Ascending aorta (tissue), 2 donors: ENCODE data around the gene RASSF3. TPM values are rescaled to one million over a fixed set of nuclear protein-coding genes. Genes with fewer than 3 reads are reported as not detected.

Source experiments
- DNase-seq, 2 donors: peaks; one replicate each; pipeline ENCODE4 v3.0.0-alpha.2; 2019; ENCODE audit warnings: low spot score in 2 of 2
- H3K27ac ChIP-seq, 2 donors: fragments of 200-600 bp; sonication (generic); one replicate each; pipeline ENCODE4 v1.5.1; 2016 to 2017; ENCODE audit warnings: mild to moderate bottlenecking in 1 of 2
- H3K27me3 ChIP-seq: fragments of 200-600 bp; sonication (generic); one replicate; pipeline ENCODE4 v1.5.1; 2017
- H3K36me3 ChIP-seq, 2 donors: fragments of 200-600 bp; sonication (generic); one replicate each; pipeline ENCODE4 v1.5.1; 2016
- H3K4me1 ChIP-seq, 2 donors: fragments of 200-600 bp; sonication (generic); one replicate each; pipeline ENCODE4 v1.5.1; 2016 to 2017; ENCODE audit warnings: mild to moderate bottlenecking in 1 of 2
- H3K4me3 ChIP-seq, 2 donors: fragments of 200-600 bp; sonication (generic); one replicate each; pipeline ENCODE4 v1.5.1; 2016 to 2017; ENCODE audit warnings: mild to moderate bottlenecking in 1 of 2
- H3K9me3 ChIP-seq, 2 donors: fragments of 200-600 bp; sonication (generic); one replicate each; pipeline ENCODE4 v1.5.1; 2016
- intact Hi-C: fragments of 100-400 bp; cut with DNase I; formaldehyde crosslinking; loops from one replicate; pipeline ENCODE4 v1.15.1; 2023
- total RNA-seq: library from RNA; depleted of rRNA; stranded (reverse); fragments of >200 nt; gene quantifications from one replicate; pipeline ENCODE4 v1.1.0, GENCODE V29; 2016
- TF ChIP-seq, protein P1 (sequence below), 3 experiments: fragments of 200-600 bp in 2 of 3; fragments of 450-650 bp in 1 of 3; sonication (generic) in 2 of 3; IDR thresholded peaks; one replicate each; pipeline ENCODE4 v1.5.1; 2016 to 2019; ENCODE audit warnings: antibody characterized with exemption in 3 of 3, mild to moderate bottlenecking in 1 of 3, moderate library complexity in 1 of 3

RASSF3 gene
- total RNA-seq, 1 donor from 2014 or later: 79.6 TPM

DNA sequence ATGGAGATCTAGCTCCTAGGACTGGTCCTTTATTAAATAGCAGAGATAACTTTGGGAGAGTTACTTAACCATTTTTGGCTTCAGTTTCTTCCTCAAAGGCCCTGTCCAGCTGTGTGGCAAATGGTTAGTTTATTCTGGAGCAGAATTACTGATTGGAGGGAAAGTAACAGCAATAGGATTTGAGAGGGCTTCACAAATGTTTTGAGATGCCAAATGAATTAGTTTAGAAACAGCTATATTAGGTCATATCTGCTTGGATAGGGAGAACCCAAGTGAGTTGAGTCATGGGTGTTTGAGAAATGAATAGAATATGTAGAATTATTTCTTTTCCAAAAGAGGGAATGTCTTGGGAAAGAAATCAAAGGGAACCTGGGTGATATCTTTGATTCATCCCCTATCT lies 17.5 kb downstream of the RASSF3 start:
- Histone ChIP-seq H3K9me3 (no peaks in the 10 kb centered on the region), H3K27me3 (no peaks in the 10 kb centered on the region), H3K27ac (peak overlapping the region; percentile 89 to 93), H3K4me1 (peaks cover 18 to 78% of the 10 kb centered on the region in 2 donors), H3K36me3 (peaks cover 0 to 3% of the 10 kb centered on the region in 2 donors), H3K4me3 (no peak overlapping the region)
- TF ChIP-seq, protein P1, sequence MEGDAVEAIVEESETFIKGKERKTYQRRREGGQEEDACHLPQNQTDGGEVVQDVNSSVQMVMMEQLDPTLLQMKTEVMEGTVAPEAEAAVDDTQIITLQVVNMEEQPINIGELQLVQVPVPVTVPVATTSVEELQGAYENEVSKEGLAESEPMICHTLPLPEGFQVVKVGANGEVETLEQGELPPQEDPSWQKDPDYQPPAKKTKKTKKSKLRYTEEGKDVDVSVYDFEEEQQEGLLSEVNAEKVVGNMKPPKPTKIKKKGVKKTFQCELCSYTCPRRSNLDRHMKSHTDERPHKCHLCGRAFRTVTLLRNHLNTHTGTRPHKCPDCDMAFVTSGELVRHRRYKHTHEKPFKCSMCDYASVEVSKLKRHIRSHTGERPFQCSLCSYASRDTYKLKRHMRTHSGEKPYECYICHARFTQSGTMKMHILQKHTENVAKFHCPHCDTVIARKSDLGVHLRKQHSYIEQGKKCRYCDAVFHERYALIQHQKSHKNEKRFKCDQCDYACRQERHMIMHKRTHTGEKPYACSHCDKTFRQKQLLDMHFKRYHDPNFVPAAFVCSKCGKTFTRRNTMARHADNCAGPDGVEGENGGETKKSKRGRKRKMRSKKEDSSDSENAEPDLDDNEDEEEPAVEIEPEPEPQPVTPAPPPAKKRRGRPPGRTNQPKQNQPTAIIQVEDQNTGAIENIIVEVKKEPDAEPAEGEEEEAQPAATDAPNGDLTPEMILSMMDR (IDR thresholded peaks at IDR 0.05): no peak
- intact Hi-C loops: no loop called here
- no peak for DNase-seq

DNA sequence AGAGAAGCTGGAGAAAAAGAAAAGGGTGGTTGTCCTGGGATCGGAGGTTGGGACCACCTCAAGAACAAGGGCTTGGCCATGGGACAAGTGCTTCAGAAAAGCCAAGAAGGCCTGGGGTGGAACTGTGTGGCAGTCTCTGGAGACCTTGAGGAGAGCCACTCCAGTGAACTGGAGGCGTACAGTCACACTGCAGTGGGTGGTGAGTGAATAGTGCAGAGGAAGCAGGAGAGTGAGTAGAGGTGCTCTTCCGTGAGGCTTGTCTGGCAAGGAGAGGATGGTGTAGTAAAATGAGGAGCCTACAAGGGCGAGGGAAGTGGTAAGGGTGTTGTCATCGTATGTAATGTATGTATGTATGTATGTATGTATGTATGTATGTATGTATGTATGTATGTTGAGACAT lies 20.9 kb downstream of the RASSF3 start:
- H3K27ac ChIP-seq: peak overlapping the region; percentile 64 to 93
- DNase-seq: no peak
- TF ChIP-seq, protein P1 (IDR thresholded peaks at IDR 0.05): no peak
- no peaks in the 10 kb centered on the region for H3K9me3 ChIP-seq
- intact Hi-C loops: no loop called here
- H3K4me3 ChIP-seq: no peak overlapping the region
- H3K4me1 ChIP-seq: peaks cover 21 to 53% of the 10 kb centered on the region in 2 donors
- H3K36me3 ChIP-seq: peaks cover 0 to 3% of the 10 kb centered on the region in 2 donors
- no peaks in the 10 kb centered on the region for H3K27me3 ChIP-seq

DNA sequence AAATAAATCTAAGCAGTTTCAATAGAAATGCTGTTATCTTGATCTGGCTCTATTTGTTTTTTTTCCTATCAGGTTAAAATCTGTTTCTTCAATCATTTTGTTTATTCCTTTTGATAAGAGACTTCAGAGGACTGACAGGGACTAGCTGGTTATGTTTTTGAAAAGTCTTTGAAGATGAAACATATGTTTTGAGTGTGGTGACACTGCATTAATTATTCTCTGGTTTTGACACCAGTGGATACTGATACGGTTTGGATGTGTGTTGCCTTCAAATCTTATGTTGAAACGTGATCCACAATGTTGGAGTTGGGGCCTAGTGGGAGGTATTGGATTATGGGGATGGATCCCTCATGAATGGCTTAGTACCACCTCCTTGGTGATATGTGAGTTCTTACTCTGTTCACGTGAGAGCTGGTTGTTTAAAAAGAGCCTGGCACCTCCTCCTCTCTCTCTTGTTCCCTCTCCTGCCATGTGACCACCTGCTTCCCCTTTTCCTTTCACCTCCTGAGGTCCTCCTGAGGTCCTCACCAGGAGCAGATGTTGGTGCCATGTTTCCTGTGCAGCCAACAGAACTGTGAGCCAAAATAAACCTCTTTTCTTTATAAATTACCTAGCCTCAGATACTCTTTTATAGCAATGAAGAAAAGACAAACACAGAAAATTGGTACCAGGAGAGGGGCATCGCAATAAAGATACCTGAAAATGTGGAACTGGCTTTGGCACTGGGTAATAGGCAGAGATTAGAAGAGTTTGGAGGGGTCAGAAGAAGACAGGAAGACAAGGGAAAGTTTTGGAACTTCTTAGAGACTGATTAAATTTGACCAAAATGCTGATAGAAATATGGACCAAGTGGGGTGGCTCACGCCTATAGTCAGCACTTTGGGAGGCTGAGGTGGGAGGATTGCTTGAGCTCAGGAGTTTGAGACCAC lies 23.0 kb downstream of the RASSF3 start:
- no peak overlapping the region for H3K4me3 ChIP-seq
- no peak for DNase-seq
- TF ChIP-seq, protein P1 (IDR thresholded peaks at IDR 0.05): no peak
- no peaks in the 10 kb centered on the region for H3K27me3 ChIP-seq
- H3K36me3 ChIP-seq: peaks cover 0 to 3% of the 10 kb centered on the region in 2 donors
- intact Hi-C loops: no loop called here
- peak overlapping the region; percentile 64 to 93 for H3K27ac ChIP-seq
- peaks cover 13 to 44% of the 10 kb centered on the region in 2 donors for H3K4me1 ChIP-seq
- no peaks in the 10 kb centered on the region for H3K9me3 ChIP-seq

DNA sequence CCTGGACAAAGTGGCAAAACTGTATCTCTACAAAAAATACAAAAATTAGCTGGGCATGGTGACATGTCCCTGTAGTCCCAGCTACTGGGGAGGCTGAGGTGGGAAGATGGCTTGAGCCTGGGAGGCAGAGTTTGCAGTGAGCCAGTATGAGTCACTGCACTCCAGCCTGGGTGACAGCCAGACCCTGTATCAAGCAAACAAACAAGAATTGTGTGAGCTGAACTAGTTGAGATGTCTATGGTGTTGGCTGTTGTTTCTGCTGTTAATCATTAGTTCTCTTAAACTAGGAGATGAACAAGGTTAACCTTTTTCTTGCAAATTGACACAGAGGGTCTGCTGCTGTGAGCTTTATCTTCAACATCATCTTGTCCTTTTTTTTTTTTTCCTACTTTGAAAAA lies 23.6 kb downstream of the RASSF3 start:
- DNase-seq: peak; percentile 42 to 84
- TF ChIP-seq, protein P1 (IDR thresholded peaks at IDR 0.05): no peak
- Histone ChIP-seq H3K4me3 (peak overlapping the region in 1 of 2 donors; percentile 11), H3K27me3 (no peaks in the 10 kb centered on the region), H3K9me3 (no peaks in the 10 kb centered on the region), H3K27ac (peak overlapping the region; percentile 64 to 93), H3K4me1 (peaks cover 12 to 41% of the 10 kb centered on the region in 2 donors), H3K36me3 (peaks cover 0 to 3% of the 10 kb centered on the region in 2 donors)
- intact Hi-C loops: no loop called here

DNA sequence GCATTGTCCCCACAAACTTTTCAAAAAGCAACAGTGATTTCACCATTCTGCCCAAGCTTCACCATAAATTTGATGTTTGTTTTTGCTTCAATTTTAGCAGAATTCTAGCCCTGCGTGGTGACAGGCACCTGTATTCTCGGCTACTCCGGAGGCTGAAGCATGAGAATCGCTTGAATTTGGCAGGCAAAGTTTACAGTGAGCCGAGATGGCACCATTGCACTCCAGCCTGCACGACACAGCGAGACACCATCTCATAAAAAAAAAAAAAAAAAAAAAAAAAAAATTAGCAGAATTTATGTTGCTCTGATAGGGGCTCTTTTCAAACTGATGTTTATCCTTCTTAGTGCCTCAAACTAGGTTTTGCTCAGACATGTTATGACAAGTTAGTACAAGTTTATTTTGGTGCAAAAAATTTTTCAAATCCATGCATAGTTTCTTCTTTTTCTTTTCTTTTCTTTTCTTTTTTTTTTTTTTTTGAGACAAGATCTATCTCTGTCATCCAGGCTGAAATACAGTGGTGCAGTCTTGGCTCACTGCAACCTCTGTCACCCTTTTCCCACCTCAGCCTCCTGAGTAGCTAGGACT lies 24.3 kb downstream of the RASSF3 start:
- H3K4me3 ChIP-seq: peak overlapping the region in 1 of 2 donors; percentile 11
- intact Hi-C loops: no loop called here
- peak overlapping the region; percentile 64 to 93 for H3K27ac ChIP-seq
- H3K4me1 ChIP-seq: peaks cover 10 to 43% of the 10 kb centered on the region in 2 donors
- H3K36me3 ChIP-seq: peaks cover 0 to 3% of the 10 kb centered on the region in 2 donors
- TF ChIP-seq, protein P1 (IDR thresholded peaks at IDR 0.05): no peak
- DNase-seq: no peak
- no peaks in the 10 kb centered on the region for H3K27me3 ChIP-seq
- H3K9me3 ChIP-seq: no peaks in the 10 kb centered on the region
